IPS-NIHi7 (cell line): ENCODE data around the gene ELANE.
"Not testable (repeated sequence)": the region's sequence is repeated elsewhere in the genome, so short reads cannot be mapped to it uniquely, and the experiment has no call there.

Source experiments
- DNase-seq: peaks from one replicate; pipeline ENCODE4 v3.0.0; 2012; ENCODE audit warnings: mixed read lengths; ENCODE audit errors: extremely low spot score

ELANE gene

GRCh38 chr19:878751-879561 lies 26.9 kb downstream of the ELANE start:
- DNase-seq = not testable (repeated sequence)

- no peak for DNase-seq
These were observed 27.8 kb downstream of the ELANE start for GRCh38 chr19:879711-880438.

- DNase-seq = no peak
These were observed 29.4 kb downstream of the ELANE start for GRCh38 chr19:881385-882071.

GRCh38 chr19:882871-883497 lies 30.9 kb downstream of the ELANE start:
- no peak for DNase-seq

- DNase-seq = peak; percentile 54
These were observed 31.6 kb downstream of the ELANE start for GRCh38 chr19:883661-884211.

- no peak for DNase-seq
These were observed 32.5 kb downstream of the ELANE start for GRCh38 chr19:884420-885211.

- no peak for DNase-seq
These were observed 33.6 kb downstream of the ELANE start for GRCh38 chr19:885536-886224.

- no peak for DNase-seq
These were observed 35.0 kb downstream of the ELANE start for GRCh38 chr19:887072-887471.

- no peak for DNase-seq
These were observed 35.5 kb downstream of the ELANE start for GRCh38 chr19:887599-887998.

GRCh38 chr19:888581-889385 lies 36.7 kb downstream of the ELANE start:
- DNase-seq = no peak

GRCh38 chr19:889662-890295 lies 37.7 kb downstream of the ELANE start:
- DNase-seq = no peak

GRCh38 chr19:890831-891230 lies 38.7 kb downstream of the ELANE start:
- no peak for DNase-seq

GRCh38 chr19:891421-892200 lies 39.5 kb downstream of the ELANE start:
- not testable (repeated sequence) for DNase-seq

GRCh38 chr19:892243-892893 lies 40.3 kb downstream of the ELANE start:
- no peak for DNase-seq

- peak; percentile 99 for DNase-seq
These were observed 41.0 kb downstream of the ELANE start, which contains the start of the genes MED16 and RNU6-9 for GRCh38 chr19:892894-893689. Gene MED16 (minus strand): TSS chr19:893187. CDS start chr19:891131, 2,056 bp downstream. Gene RNU6-9 (plus strand): TSS chr19:893484.

GRCh38 chr19:896434-896833 lies 44.3 kb downstream of the ELANE start:
- DNase-seq = no peak

GRCh38 chr19:896999-897398 lies 44.9 kb downstream of the ELANE start:
- no peak for DNase-seq
